Cardiac septum (tissue), 1 donor: ENCODE results near the gene PHACTR2. TPM values are rescaled to one million over a fixed set of nuclear protein-coding genes. Genes with fewer than 3 reads are reported as not detected.
A peak's percentile ranks its signal among the peaks of the same experiment; 100 is the strongest.
"Not testable (repeated sequence)": the region's sequence is repeated elsewhere in the genome, so short reads cannot be mapped to it uniquely, and the experiment has no call there.

Experiments
- DNase-seq: peaks from one replicate; pipeline ENCODE4 v3.0.0-alpha.2; 2020; ENCODE audit warnings: low spot score
- intact Hi-C: fragments of 100-400 bp; cut with DNase I; formaldehyde crosslinking; loops from one replicate; pipeline ENCODE4 v1.14.0; 2022
- total RNA-seq: library from RNA; stranded (reverse); fragmentation: NEBNext Ultra II Directional; extraction: Animal tissue kit (Norgen Biotek cat#: 25700); gene quantifications from one replicate; pipeline ENCODE4 v1.2.1, GENCODE V29; 2021
- donor health status: DM: no; HTN: no; CAD: no.

Gene PHACTR2
- total RNA-seq, 1 donor from 2014 or later = 59.3 TPM

GRCh38 chr6:143836150-143836549 is 158.4 kb downstream of the PHACTR2 start:
- intact Hi-C loops = no loop called here
- DNase-seq = no peak

- DNase-seq = no peak
- intact Hi-C loops = no loop called here
Measured at GRCh38 chr6:143838395-143838794, 160.6 kb downstream of the PHACTR2 start.

GRCh38 chr6:143839196-143839595 is 161.4 kb downstream of the PHACTR2 start:
- no peak for DNase-seq
- intact Hi-C loops = no loop called here

- DNase-seq = no peak
- intact Hi-C loops = loop anchor here (5.0 to 10.0 kb wide), 3 partner anchors 98 to 246 kb away; no protein-coding TSS in a partner anchor
Measured at GRCh38 chr6:143840595-143841265, 163.0 kb downstream of the PHACTR2 start.

GRCh38 chr6:143842461-143842901 is 164.7 kb downstream of the PHACTR2 start:
- no peak for DNase-seq
- intact Hi-C loops = loop anchor here (5.0 to 10.0 kb wide), 3 partner anchors 100 to 248 kb away; no protein-coding TSS in a partner anchor

- intact Hi-C loops = loop anchor here (5.0 to 10.0 kb wide), 3 partner anchors 101 to 248 kb away; no protein-coding TSS in a partner anchor
- DNase-seq = peak; percentile 98
Measured at GRCh38 chr6:143842902-143843676, 165.3 kb downstream of the PHACTR2 start, which contains the start of gene LTV1. LTV1 (plus strand) TSS chr6:143843338; CDS start chr6:143843478, 140 bp downstream.

- intact Hi-C loops = loop anchor here (5.0 to 10.0 kb wide), 3 partner anchors 101 to 249 kb away; no protein-coding TSS in a partner anchor
- DNase-seq = no peak
Measured at GRCh38 chr6:143843677-143843999, 165.9 kb downstream of the PHACTR2 start.

GRCh38 chr6:143844006-143844405 is 166.2 kb downstream of the PHACTR2 start:
- no peak for DNase-seq
- intact Hi-C loops = loop anchor here (5.0 to 10.0 kb wide), 3 partner anchors 102 to 249 kb away; no protein-coding TSS in a partner anchor

GRCh38 chr6:143845033-143845432 is 167.3 kb downstream of the PHACTR2 start:
- intact Hi-C loops = loop anchor here (10.0 kb wide), 1 partner anchor 250 kb away; no protein-coding TSS in a partner anchor
- DNase-seq = no peak

- intact Hi-C loops = not testable (repeated sequence)
Measured at GRCh38 chr6:143851706-143852105, 173.9 kb downstream of the PHACTR2 start.

GRCh38 chr6:143855057-143855456 is 177.3 kb downstream of the PHACTR2 start:
- DNase-seq, intact Hi-C loops: not testable (repeated sequence)

More at GRCh38 chr6:143851706-143852105, 173.9 kb downstream of the PHACTR2 start:
- not testable (repeated sequence) for DNase-seq

- intact Hi-C loops, DNase-seq: not testable (repeated sequence)
Measured at GRCh38 chr6:143856762-143857161, 179.0 kb downstream of the PHACTR2 start.

- DNase-seq = no peak
- intact Hi-C loops = no loop called here
Measured at GRCh38 chr6:143857651-143858050, 179.9 kb downstream of the PHACTR2 start.

- DNase-seq = no peak
- intact Hi-C loops = no loop called here
Measured at GRCh38 chr6:143859891-143860660, 182.3 kb downstream of the PHACTR2 start.

- intact Hi-C loops = no loop called here
- DNase-seq = no peak
Measured at GRCh38 chr6:143863771-143864170, 186.0 kb downstream of the PHACTR2 start.

GRCh38 chr6:143864234-143864633 is 186.5 kb downstream of the PHACTR2 start, which contains the start of gene ZC2HC1B:
ZC2HC1B (plus strand) TSS chr6:143864474; CDS start chr6:143864540, 66 bp downstream.
- intact Hi-C loops = no loop called here
- DNase-seq = no peak

GRCh38 chr6:143867236-143867635 is 189.5 kb downstream of the PHACTR2 start:
- no peak for DNase-seq
- intact Hi-C loops = no loop called here

- DNase-seq, intact Hi-C loops: not testable (repeated sequence)
Measured at GRCh38 chr6:143868808-143869207, 191.0 kb downstream of the PHACTR2 start.

- intact Hi-C loops, DNase-seq: not testable (repeated sequence)
Measured at GRCh38 chr6:143871202-143871730, 193.5 kb downstream of the PHACTR2 start.
